WTC11 (cell line): Measurements from ENCODE around the gene SOX8. TPM values are rescaled to one million over a fixed set of nuclear protein-coding genes. Genes with fewer than 3 reads are reported as not detected.

Source experiments
- ATAC-seq: fragments of 200-7000 bp; cut with Tn5 transposase; 2 replicates; pipeline ENCODE4 v1.10.0; 2021; ENCODE audit warnings: mild to moderate bottlenecking, moderate library complexity
- CTCF ChIA-PET: fragments of 300-600 bp; sonication (Branson Sonifier 250); formaldehyde crosslinking; loops from one replicate; lab custom pipeline; 2021; ENCODE audit warnings: antibody characterized with exemption; lab: Charles Lee
- POLR2A ChIA-PET: fragments of 350-600 bp; sonication (Branson Sonifier 250); formaldehyde crosslinking; loops from one replicate; lab custom pipeline; 2021; ENCODE audit warnings: antibody characterized with exemption; lab: Charles Lee
- DNase-seq: peaks from one replicate; pipeline ENCODE4 v3.0.0; 2021; ENCODE audit warnings: low spot score
- H3K27ac Mint-ChIP-seq: 2 replicates; pipeline ENCODE4 v1.8.0; 2021; ENCODE audit warnings: mixed read lengths
- H3K27me3 Mint-ChIP-seq: 2 replicates; pipeline ENCODE4 v1.8.0; 2021; ENCODE audit warnings: low read depth, mild to moderate bottlenecking, moderate library complexity, mixed read lengths
- H3K36me3 Mint-ChIP-seq: 2 replicates; pipeline ENCODE4 v1.8.0; 2021; ENCODE audit warnings: mixed read lengths
- H3K4me1 Mint-ChIP-seq: 2 replicates; pipeline ENCODE4 v1.8.0; 2022; ENCODE audit warnings: mixed read lengths
- H3K4me3 Mint-ChIP-seq: 2 replicates; pipeline ENCODE4 v1.8.0; 2021; ENCODE audit warnings: mild to moderate bottlenecking, moderate library complexity, mixed read lengths
- H3K9me3 Mint-ChIP-seq: 2 replicates; pipeline ENCODE4 v1.8.0; 2021; ENCODE audit warnings: mixed read lengths
- CREM ChIP-seq: sonication (generic); formaldehyde crosslinking; IDR thresholded peaks from 2 replicates; pipeline ENCODE4 v1.8.1; 2022; ENCODE audit warnings: mild to moderate bottlenecking, missing genetic modification reagents, moderate library complexity
- E2F5 ChIP-seq: sonication (generic); formaldehyde crosslinking; IDR thresholded peaks from 2 replicates; pipeline ENCODE4 v1.8.1; 2022; ENCODE audit warnings: mild to moderate bottlenecking, moderate library complexity, missing genetic modification reagents
- ELF4 ChIP-seq: sonication (generic); formaldehyde crosslinking; IDR thresholded peaks from 2 replicates; pipeline ENCODE4 v1.8.1; 2022; ENCODE audit warnings: low read depth, mild to moderate bottlenecking, moderate library complexity, missing genetic modification reagents
- FOXP1 ChIP-seq: sonication (generic); formaldehyde crosslinking; IDR thresholded peaks from 2 replicates; pipeline ENCODE4 v1.8.0; 2022; ENCODE audit warnings: missing genetic modification reagents, mild to moderate bottlenecking, moderate library complexity, borderline replicate concordance
- NFYB ChIP-seq: sonication (generic); formaldehyde crosslinking; conservative IDR thresholded peaks from 2 replicates; pipeline ENCODE4 v1.8.0; 2022; ENCODE audit warnings: low read depth, missing genetic modification reagents
- PRDM15 ChIP-seq: sonication (generic); formaldehyde crosslinking; IDR thresholded peaks from 2 replicates; pipeline ENCODE4 v1.8.0; 2022; ENCODE audit warnings: missing genetic modification reagents
- PREB ChIP-seq: sonication (generic); formaldehyde crosslinking; IDR thresholded peaks from 2 replicates; pipeline ENCODE4 v1.8.1; 2022; ENCODE audit warnings: mild to moderate bottlenecking, missing genetic modification reagents, moderate library complexity, borderline replicate concordance
- RORB ChIP-seq: fragments of 250-450 bp; sonication (Bioruptor Pico); IDR thresholded peaks from 2 replicates; pipeline ENCODE4 v1.9.0; 2021; ENCODE audit warnings: mild to moderate bottlenecking
- SMAD4 ChIP-seq: sonication (generic); formaldehyde crosslinking; IDR thresholded peaks from 2 replicates; pipeline ENCODE4 v1.8.0; 2022; ENCODE audit warnings: mild to moderate bottlenecking, missing genetic modification reagents
- TCF7 ChIP-seq: sonication (generic); formaldehyde crosslinking; IDR thresholded peaks from 2 replicates; pipeline ENCODE4 v1.8.0; 2022; ENCODE audit warnings: mild to moderate bottlenecking, low read depth, missing genetic modification reagents, moderate library complexity
- TEAD1 ChIP-seq: sonication (generic); formaldehyde crosslinking; IDR thresholded peaks from 2 replicates; pipeline ENCODE4 v1.8.0; 2022; ENCODE audit warnings: mild to moderate bottlenecking, missing genetic modification reagents
- ZBTB21 ChIP-seq: sonication (generic); formaldehyde crosslinking; IDR thresholded peaks from 2 replicates; pipeline ENCODE4 v1.8.1; 2023; ENCODE audit warnings: mild to moderate bottlenecking, missing genetic modification reagents, borderline replicate concordance
- ZNF138 ChIP-seq: sonication (generic); formaldehyde crosslinking; conservative IDR thresholded peaks from 2 replicates; pipeline ENCODE4 v1.8.1; 2022; ENCODE audit warnings: mild to moderate bottlenecking, moderate library complexity, missing genetic modification reagents
- ZNF317 ChIP-seq: sonication (generic); formaldehyde crosslinking; IDR thresholded peaks from 2 replicates; pipeline ENCODE4 v1.8.1; 2023; ENCODE audit warnings: low read depth, mild to moderate bottlenecking, moderate library complexity, missing genetic modification reagents, borderline replicate concordance
- ZNF416 ChIP-seq: fragments of 250-450 bp; sonication (Bioruptor Pico); IDR thresholded peaks from 2 replicates; pipeline ENCODE4 v1.9.0; 2021; ENCODE audit warnings: mild to moderate bottlenecking, inconsistent platforms
- ZNF423 ChIP-seq: fragments of 250-450 bp; sonication (Bioruptor Pico); IDR thresholded peaks from 2 replicates; pipeline ENCODE4 v2.1.2; 2022; ENCODE audit warnings: mild to moderate bottlenecking, moderate library complexity
- total RNA-seq: library from RNA; stranded (reverse); gene quantifications from 3 replicates; pipeline ENCODE4 v1.2.3, GENCODE V29; 2021
- TF ChIP-seq, protein P1 (sequence below): sonication (generic); formaldehyde crosslinking; IDR thresholded peaks from 2 replicates; pipeline ENCODE4 v1.8.1; 2023; ENCODE audit warnings: mild to moderate bottlenecking, missing genetic modification reagents, moderate library complexity
- TF ChIP-seq, protein P2 (sequence below): sonication (generic); formaldehyde crosslinking; IDR thresholded peaks from 2 replicates; pipeline ENCODE4 v1.8.1; 2023; ENCODE audit warnings: mild to moderate bottlenecking, missing genetic modification reagents, borderline replicate concordance

SOX8 gene
- total RNA-seq, 1 experiment from 2014 or later = 12.3 TPM

GRCh38 chr16:1027501-1027815 lies 45.9 kb downstream of the SOX8 start:
- Mint-ChIP-seq H3K4me1 (no peaks in the 10 kb centered on the region), H3K36me3 (no peaks in the 10 kb centered on the region), H3K27ac (no peak overlapping the region), H3K9me3 (no peaks in the 10 kb centered on the region), H3K4me3 (no peak overlapping the region), H3K27me3 (no peaks in the 10 kb centered on the region)
- ATAC-seq (no peak), DNase-seq (no peak)
- ChIA-PET POLR2A (no interaction called here), CTCF (interaction anchor here (1.1 to 1.5 kb wide), 2 partner anchors 30 kb away, joined by 4 to 8 read pairs; no protein-coding TSS in a partner anchor)
- TF ChIP-seq ZNF317 (CRISPR knock-in tag) (no peak), E2F5 (CRISPR knock-in tag) (no peak)

GRCh38 chr16:1028056-1028455 lies 46.5 kb downstream of the SOX8 start:
- TF ChIP-seq CREM (CRISPR knock-in tag) (no peak), PRDM15 (CRISPR knock-in tag) (no peak), ELF4 (CRISPR knock-in tag) (no peak)
- TF ChIP-seq, all 79 proteins: peak for 0
- ATAC-seq (no peak), DNase-seq (no peak)
- Mint-ChIP-seq H3K4me1 (no peaks in the 10 kb centered on the region), H3K27me3 (no peaks in the 10 kb centered on the region), H3K4me3 (no peak overlapping the region), H3K9me3 (no peaks in the 10 kb centered on the region), H3K36me3 (no peaks in the 10 kb centered on the region), H3K27ac (no peak overlapping the region)
- ChIA-PET CTCF (interaction anchor here (0.8 to 1.1 kb wide), 2 partner anchors 29 to 45 kb away, joined by 3 to 4 read pairs; no protein-coding TSS in a partner anchor), POLR2A (no interaction called here)

DNA sequence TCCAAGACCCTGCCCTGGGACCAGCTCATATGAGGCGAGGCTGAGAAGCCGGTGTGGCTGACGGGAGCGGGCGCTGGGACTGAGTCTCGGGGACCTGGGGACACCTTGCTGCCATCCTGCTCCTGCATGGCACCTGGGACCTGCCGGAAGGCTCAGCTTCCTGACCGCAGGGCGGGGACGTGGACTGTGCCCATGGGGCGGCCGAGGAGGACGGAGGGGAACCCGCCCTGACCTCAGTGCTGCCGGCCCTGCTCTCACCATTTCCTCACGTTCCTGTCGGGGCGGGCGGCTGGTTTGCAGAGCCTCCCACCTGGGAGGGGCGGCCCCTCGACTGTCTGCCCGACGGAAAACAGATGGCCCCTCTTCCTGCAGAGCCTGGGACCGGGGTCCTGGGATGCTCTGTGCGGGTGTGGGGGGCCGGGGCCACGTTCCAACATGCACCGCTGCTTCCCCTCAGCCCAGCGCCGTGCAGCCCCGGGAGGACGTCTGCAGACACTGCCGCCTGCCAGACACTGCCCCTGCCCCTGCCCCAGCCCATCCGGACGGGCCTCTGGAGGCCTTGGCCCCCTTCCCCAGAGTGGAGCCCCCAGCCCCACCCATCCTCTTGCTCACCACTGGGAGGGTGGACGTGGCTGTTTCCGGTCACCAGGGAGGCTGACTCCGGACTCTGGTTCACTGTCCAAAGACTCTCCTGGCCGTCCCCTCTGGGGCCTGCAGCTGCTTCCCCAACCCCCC lies 47.1 kb downstream of the SOX8 start:
- DNase-seq (no peak), ATAC-seq (no peak)
- Mint-ChIP-seq H3K4me3 (no peak overlapping the region), H3K36me3 (no peaks in the 10 kb centered on the region), H3K27ac (no peak overlapping the region), H3K4me1 (no peaks in the 10 kb centered on the region), H3K9me3 (no peaks in the 10 kb centered on the region), H3K27me3 (no peaks in the 10 kb centered on the region)
- CTCF ChIA-PET = interaction anchor here (0.8 to 1.1 kb wide), 2 partner anchors 29 to 45 kb away, joined by 3 to 4 read pairs; no protein-coding TSS in a partner anchor
- no peak for TF ChIP-seq ZNF138 (CRISPR knock-in tag)
- TF ChIP-seq, protein P1, sequence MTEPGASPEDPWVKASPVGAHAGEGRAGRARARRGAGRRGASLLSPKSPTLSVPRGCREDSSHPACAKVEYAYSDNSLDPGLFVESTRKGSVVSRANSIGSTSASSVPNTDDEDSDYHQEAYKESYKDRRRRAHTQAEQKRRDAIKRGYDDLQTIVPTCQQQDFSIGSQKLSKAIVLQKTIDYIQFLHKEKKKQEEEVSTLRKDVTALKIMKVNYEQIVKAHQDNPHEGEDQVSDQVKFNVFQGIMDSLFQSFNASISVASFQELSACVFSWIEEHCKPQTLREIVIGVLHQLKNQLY (CRISPR knock-in tag) = no peak
- no peak for TF ChIP-seq PREB (CRISPR knock-in tag)
- TF ChIP-seq TCF7 (CRISPR knock-in tag) = no peak
- no peak for TF ChIP-seq FOXP1
- TF ChIP-seq ZNF416 = no peak
- TF ChIP-seq TEAD1 (CRISPR knock-in tag) = no peak
- TF ChIP-seq CREM (CRISPR knock-in tag) = no peak
- TF ChIP-seq ZBTB21 (CRISPR knock-in tag) = no peak
- no peak for TF ChIP-seq SMAD4 (CRISPR knock-in tag)
- no peak for TF ChIP-seq RORB (CRISPR knock-in tag)
- no peak for TF ChIP-seq NFYB
- no peak for TF ChIP-seq ZNF317 (CRISPR knock-in tag)
- TF ChIP-seq, protein P2, sequence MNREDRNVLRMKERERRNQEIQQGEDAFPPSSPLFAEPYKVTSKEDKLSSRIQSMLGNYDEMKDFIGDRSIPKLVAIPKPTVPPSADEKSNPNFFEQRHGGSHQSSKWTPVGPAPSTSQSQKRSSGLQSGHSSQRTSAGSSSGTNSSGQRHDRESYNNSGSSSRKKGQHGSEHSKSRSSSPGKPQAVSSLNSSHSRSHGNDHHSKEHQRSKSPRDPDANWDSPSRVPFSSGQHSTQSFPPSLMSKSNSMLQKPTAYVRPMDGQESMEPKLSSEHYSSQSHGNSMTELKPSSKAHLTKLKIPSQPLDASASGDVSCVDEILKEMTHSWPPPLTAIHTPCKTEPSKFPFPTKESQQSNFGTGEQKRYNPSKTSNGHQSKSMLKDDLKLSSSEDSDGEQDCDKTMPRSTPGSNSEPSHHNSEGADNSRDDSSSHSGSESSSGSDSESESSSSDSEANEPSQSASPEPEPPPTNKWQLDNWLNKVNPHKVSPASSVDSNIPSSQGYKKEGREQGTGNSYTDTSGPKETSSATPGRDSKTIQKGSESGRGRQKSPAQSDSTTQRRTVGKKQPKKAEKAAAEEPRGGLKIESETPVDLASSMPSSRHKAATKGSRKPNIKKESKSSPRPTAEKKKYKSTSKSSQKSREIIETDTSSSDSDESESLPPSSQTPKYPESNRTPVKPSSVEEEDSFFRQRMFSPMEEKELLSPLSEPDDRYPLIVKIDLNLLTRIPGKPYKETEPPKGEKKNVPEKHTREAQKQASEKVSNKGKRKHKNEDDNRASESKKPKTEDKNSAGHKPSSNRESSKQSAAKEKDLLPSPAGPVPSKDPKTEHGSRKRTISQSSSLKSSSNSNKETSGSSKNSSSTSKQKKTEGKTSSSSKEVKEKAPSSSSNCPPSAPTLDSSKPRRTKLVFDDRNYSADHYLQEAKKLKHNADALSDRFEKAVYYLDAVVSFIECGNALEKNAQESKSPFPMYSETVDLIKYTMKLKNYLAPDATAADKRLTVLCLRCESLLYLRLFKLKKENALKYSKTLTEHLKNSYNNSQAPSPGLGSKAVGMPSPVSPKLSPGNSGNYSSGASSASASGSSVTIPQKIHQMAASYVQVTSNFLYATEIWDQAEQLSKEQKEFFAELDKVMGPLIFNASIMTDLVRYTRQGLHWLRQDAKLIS (CRISPR knock-in tag) = no peak
- TF ChIP-seq ZNF423 (CRISPR knock-in tag) = no peak
- POLR2A ChIA-PET = no interaction called here
